HAP-1 (cell line): ENCODE results near the gene ANKRD13D.

Source experiments
- DNase-seq, 2 experiments: peaks; one replicate each; pipeline ENCODE4 v3.0.0-alpha.2; 2016 to 2020; ENCODE audit warnings: low spot score in 2 of 2
- H3K27me3 ChIP-seq: fragments of 250-450 bp; sonication (Bioruptor Pico); 2 replicates; pipeline ENCODE4 v1.5.1; 2020; ENCODE audit warnings: low read depth, mild to moderate bottlenecking, moderate library complexity
- H3K36me3 ChIP-seq: fragments of 250-450 bp; sonication (Bioruptor Pico); replicated peaks from 2 replicates; pipeline ENCODE4 v1.5.1; 2020; ENCODE audit warnings: mild to moderate bottlenecking
- H3K4me1 ChIP-seq: fragments of 250-450 bp; sonication (Bioruptor Pico); 2 replicates; pipeline ENCODE4 v1.5.1; 2020; ENCODE audit warnings: mild to moderate bottlenecking
- H3K4me3 ChIP-seq: fragments of 250-450 bp; sonication (Bioruptor Pico); 2 replicates; pipeline ENCODE4 v1.5.1; 2020; ENCODE audit warnings: mild to moderate bottlenecking, moderate library complexity
- H3K9me3 ChIP-seq: fragments of 250-450 bp; sonication (Bioruptor Pico); 2 replicates; pipeline ENCODE4 v1.5.1; 2020; ENCODE audit warnings: mild to moderate bottlenecking, moderate library complexity
- in situ Hi-C: fragments of 300-500 bp; cut with MboI; formaldehyde crosslinking; loops from 3 replicates; pipeline ENCODE4 v1.14.3; 2020; ENCODE audit warnings: low sequenced_read_pairs, inconsistent platforms, mixed read lengths

The ANKRD13D gene

GRCh38 chr11:67290801-67291200 is 1.7 kb downstream of the ANKRD13D start:
- Histone ChIP-seq H3K36me3 (peaks cover 28% of the 10 kb centered on the region), H3K27me3 (no peaks in the 10 kb centered on the region), H3K4me1 (peaks cover 7% of the 10 kb centered on the region), H3K4me3 (no peak overlapping the region; the same call in 1 of the 2 replicates), H3K9me3 (no peaks in the 10 kb centered on the region)
- in situ Hi-C loops, result no loop called here
- no peak for DNase-seq

DNA sequence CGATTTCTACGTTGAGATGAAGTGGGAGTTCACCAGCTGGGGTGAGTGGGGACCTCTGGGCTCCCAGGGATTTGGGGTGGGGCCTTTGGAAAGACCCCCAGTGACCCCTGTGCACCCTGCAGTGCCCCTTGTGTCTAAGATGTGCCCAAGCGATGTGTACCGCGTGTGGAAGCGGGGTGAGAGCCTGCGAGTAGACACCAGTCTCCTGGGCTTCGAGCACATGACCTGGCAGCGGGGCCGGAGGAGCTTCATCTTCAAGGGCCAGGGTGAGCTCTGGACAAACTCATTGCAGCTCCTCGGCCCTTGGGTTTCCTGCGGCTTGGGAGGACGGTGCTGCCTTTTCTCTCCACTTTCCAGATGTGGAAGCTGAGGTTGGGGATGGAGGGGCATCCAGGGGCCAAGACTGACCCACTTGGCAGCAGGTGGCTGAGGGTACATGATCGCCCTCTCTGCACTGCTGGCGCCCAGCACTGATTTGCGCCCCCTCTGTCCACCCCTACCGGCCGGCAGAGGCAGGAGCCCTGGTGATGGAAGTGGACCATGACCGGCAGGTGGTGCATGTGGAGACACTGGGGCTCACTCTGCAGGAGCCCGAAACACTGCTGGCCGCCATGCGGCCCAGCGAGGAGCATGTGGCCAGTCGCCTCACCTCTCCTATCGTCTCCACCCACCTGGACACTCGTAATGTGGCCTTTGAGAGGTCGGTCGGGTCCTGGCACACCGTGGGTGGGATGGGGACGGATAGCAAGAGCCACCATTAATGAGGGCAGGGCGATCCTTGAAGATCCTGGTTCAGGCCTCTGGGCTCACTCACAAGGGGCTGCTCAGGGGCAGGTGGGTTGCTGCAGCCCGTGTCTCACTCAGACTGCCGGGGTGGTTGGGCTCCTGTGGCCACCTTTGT is 2.6 kb downstream of the ANKRD13D start:
- Histone ChIP-seq H3K27me3 (no peaks in the 10 kb centered on the region), H3K9me3 (no peaks in the 10 kb centered on the region), H3K36me3 (peaks cover 22% of the 10 kb centered on the region), H3K4me1 (peaks cover 7% of the 10 kb centered on the region), H3K4me3 (no peak overlapping the region)
- in situ Hi-C loops, result no loop called here
- DNase-seq, result no peak

GRCh38 chr11:67292671-67293070 is 3.6 kb downstream of the ANKRD13D start:
- Histone ChIP-seq H3K4me1 (peaks cover 7% of the 10 kb centered on the region), H3K9me3 (no peaks in the 10 kb centered on the region), H3K36me3 (peaks cover 22% of the 10 kb centered on the region), H3K27me3 (no peaks in the 10 kb centered on the region), H3K4me3 (no peak overlapping the region)
- in situ Hi-C loops, result no loop called here
- no peak for DNase-seq

DNA sequence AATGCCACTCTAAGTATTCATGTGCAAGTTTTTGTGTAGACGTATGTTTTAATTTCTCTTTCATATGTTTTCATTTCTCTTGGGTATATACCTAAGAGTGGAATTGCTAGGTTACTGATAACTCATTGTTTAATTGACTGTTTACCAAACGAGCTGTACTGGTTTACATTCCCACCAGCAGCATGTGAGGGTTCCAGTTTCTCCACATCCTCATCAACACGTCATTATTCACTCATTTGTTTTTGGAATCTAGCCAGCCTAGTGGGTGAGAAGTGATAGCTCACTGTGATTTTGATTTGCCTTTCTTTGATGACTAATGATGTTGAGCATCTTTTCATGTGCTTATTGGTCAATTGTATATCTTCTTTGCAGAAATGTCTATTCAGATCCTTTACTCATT is 4.0 kb downstream of the ANKRD13D start:
- peaks cover 22% of the 10 kb centered on the region for H3K36me3 ChIP-seq
- H3K27me3 ChIP-seq, result no peaks in the 10 kb centered on the region
- no peaks in the 10 kb centered on the region for H3K9me3 ChIP-seq
- H3K4me1 ChIP-seq, result peaks cover 4% of the 10 kb centered on the region
- in situ Hi-C loops, result no loop called here
- no peak for DNase-seq
- H3K4me3 ChIP-seq, result no peak overlapping the region

DNA sequence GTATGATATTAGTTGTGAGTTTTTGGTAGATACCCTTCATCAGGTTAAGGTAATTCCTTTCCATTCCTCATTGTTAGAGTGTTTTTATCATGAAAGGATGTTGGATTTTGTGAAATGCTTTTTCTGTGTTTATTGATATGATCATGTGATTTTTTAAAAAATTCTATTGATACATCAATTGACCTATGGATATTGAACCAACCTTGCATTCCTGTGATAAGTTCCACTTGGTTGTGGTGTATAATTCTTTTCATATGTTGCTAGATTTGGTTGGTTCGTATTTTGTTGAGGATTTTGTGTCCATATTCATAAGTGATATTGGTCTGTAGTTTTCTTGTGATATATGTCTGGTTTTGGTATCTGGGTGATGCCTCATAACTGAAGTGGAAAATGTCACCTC is 6.7 kb downstream of the ANKRD13D start:
- Histone ChIP-seq H3K4me1 (no peaks in the 10 kb centered on the region), H3K27me3 (no peaks in the 10 kb centered on the region), H3K36me3 (peaks cover 25% of the 10 kb centered on the region), H3K4me3 (no peak overlapping the region), H3K9me3 (no peaks in the 10 kb centered on the region)
- no peak for DNase-seq
- in situ Hi-C loops, result no loop called here

GRCh38 chr11:67298786-67299185 is 9.7 kb downstream of the ANKRD13D start:
- DNase-seq, result no peak
- Histone ChIP-seq H3K36me3 (peaks cover 9% of the 10 kb centered on the region), H3K4me3 (no peak overlapping the region), H3K27me3 (no peaks in the 10 kb centered on the region), H3K9me3 (no peaks in the 10 kb centered on the region), H3K4me1 (peaks cover 9% of the 10 kb centered on the region)
- in situ Hi-C loops, result no loop called here

DNA sequence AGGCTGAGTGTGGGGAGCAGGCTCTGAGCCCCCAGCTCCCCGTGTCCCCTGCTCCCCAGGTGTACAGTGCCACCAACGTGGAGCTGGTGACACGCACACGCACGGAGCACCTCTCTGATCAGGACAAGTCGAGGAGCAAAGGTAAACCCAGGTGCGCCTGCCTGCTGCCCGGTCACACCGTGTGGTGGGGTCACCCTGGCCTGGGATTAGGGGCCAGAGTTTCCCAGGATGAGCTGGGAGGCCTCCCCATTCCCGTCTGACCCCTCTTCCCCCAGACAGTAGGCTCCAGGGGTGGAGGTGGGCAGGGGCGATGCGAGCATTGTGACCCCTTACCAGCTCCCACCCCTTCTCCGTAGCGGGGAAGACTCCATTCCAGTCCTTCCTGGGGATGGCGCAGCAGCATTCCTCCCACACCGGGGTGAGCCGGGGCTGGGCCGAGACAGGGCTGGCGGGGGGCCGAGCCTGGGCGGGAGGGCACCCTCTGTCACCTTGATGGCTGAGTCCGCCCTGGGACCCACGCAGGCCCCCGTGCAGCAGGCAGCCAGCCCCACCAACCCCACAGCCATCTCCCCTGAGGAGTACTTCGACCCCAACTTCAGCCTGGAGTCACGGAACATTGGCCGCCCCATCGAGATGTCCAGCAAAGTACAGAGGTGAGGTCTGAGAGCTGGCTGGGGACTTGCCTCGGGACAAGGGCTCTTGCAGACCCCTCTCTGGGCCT is 10.5 kb downstream of the ANKRD13D start:
- H3K4me1 ChIP-seq, result peaks cover 15% of the 10 kb centered on the region
- no peaks in the 10 kb centered on the region for H3K27me3 ChIP-seq
- no peak overlapping the region for H3K4me3 ChIP-seq
- H3K36me3 ChIP-seq, result peaks cover 9% of the 10 kb centered on the region
- in situ Hi-C loops, result no loop called here
- DNase-seq, result no peak
- no peaks in the 10 kb centered on the region for H3K9me3 ChIP-seq

DNA sequence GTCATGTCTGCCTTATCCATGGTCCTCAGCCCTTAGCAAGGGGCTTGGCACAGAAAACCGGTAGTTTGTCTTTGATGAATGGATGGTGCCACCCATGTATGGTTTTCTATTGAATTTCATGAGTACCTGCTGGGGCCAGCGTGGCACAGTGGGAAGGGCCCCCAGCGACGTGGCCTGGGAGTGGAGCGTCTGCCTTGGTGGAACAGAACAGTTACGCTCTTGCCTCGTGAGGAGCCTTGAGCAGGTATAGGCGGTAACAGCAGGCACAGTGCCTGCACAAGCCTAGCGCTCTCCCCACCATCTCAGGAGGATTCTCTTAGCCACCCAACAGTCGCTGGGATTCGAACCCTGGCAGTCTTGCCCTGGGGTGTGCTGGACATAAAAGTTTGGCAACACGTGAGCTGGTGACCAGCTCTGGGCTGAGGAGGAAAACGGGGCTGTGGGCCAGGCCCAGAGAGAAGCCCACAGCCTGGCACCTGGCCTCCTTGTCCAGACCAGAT is 11.2 kb downstream of the ANKRD13D start:
- no peaks in the 10 kb centered on the region for H3K27me3 ChIP-seq
- H3K4me1 ChIP-seq, result peaks cover 18% of the 10 kb centered on the region
- H3K36me3 ChIP-seq, result peaks cover 9% of the 10 kb centered on the region
- H3K9me3 ChIP-seq, result no peaks in the 10 kb centered on the region
- no peak overlapping the region for H3K4me3 ChIP-seq
- in situ Hi-C loops, result no loop called here
- DNase-seq, result no peak

DNA sequence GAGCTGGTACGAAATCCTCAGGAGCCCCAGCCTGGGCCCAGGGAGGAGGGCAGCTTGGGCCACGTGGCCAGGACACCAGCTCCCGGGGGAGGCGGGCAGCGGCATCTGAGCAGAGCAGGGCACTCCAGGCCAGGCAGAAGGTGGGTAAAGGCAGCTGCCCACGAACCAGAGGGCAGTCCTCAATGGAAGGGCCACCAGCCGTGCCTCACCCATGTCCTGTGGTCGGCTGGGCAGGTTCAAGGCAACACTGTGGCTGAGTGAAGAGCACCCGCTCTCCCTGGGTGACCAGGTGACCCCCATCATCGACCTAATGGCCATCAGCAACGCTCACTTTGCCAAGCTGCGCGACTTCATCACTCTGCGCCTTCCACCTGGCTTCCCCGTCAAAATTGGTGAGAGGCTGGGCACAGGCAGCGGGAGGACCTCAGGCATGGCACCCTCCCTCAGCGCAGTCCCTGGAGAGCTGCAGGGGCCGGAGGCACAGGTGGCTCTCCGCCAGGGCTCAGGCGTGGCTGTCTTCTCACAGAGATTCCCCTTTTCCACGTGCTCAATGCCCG is 11.7 kb downstream of the ANKRD13D start:
- H3K4me3 ChIP-seq, result no peak overlapping the region
- H3K27me3 ChIP-seq, result no peaks in the 10 kb centered on the region
- peaks cover 18% of the 10 kb centered on the region for H3K4me1 ChIP-seq
- in situ Hi-C loops, result no loop called here
- H3K36me3 ChIP-seq, result peaks cover 9% of the 10 kb centered on the region
- no peak for DNase-seq
- H3K9me3 ChIP-seq, result no peaks in the 10 kb centered on the region

GRCh38 chr11:67301313-67301921 is 12.3 kb downstream of the ANKRD13D start:
- no peaks in the 10 kb centered on the region for H3K9me3 ChIP-seq
- peaks cover 18% of the 10 kb centered on the region for H3K4me1 ChIP-seq
- no peak for DNase-seq

GRCh38 chr11:67301951-67302516 is 12.9 kb downstream of the ANKRD13D start:
- Histone ChIP-seq H3K36me3 (peaks cover 9% of the 10 kb centered on the region), H3K27me3 (no peaks in the 10 kb centered on the region), H3K4me3 (peak overlapping the region; percentile 72; the same call in 1 of the 2 replicates), H3K4me1 (peaks cover 18% of the 10 kb centered on the region), H3K9me3 (no peaks in the 10 kb centered on the region)
- in situ Hi-C loops, result no loop called here
- DNase-seq, result peak; percentile 25 to 62

More at GRCh38 chr11:67301313-67301921, 12.3 kb downstream of the ANKRD13D start:
- Histone ChIP-seq H3K36me3 (peaks cover 9% of the 10 kb centered on the region), H3K27me3 (no peaks in the 10 kb centered on the region), H3K4me3 (no peak overlapping the region)
- in situ Hi-C loops, result no loop called here

DNA sequence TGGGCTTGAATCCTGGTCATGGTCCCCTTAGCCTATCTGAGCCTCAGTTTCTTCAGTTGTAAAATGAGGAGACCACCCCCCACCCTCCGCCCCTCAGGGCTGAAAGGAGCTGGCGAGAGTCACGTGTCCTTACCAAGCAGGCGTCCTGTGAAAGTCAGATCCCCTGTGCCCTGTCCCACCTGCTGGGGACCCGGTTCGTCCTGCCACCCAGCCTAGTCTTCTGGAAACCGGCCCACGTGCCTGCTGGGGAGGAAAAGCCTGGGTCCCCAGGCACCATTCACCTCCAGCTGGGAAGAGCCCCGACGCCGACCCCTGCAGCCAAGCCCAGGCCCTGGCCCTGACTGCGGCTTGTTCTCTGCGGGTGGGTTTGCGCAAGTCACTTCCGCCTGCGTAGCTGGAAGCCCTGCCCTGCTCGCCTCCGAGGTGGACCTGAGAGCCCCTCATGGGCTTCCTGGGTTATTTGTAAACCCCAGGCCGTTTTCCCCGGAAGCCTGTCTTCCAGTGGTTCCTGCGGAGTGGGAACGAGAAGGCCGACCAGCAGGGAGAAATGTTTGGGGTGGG is 13.5 kb downstream of the ANKRD13D start:
- H3K36me3 ChIP-seq, result peaks cover 12% of the 10 kb centered on the region
- H3K4me3 ChIP-seq, result peak overlapping the region; percentile 72
- no peaks in the 10 kb centered on the region for H3K27me3 ChIP-seq
- H3K9me3 ChIP-seq, result no peaks in the 10 kb centered on the region
- peaks cover 18% of the 10 kb centered on the region for H3K4me1 ChIP-seq
- in situ Hi-C loops, result no loop called here
- DNase-seq, result peak in 1 of 2 experiments; percentile 59
